Naive B cell (primary cell): Measurements from ENCODE around the gene WDR27. TPM values are rescaled to one million over a fixed set of nuclear protein-coding genes. Genes with fewer than 3 reads are reported as not detected.

ENCODE experiments used
- ATAC-seq, 2 donors: fragments of 150-1000 bp; cut with Tn5 transposase; 2 replicates each; pipeline ENCODE4 v1.10.0; 2021; ENCODE audit warnings: low read depth in 2 of 2, mild to moderate bottlenecking in 2 of 2, moderate library complexity in 2 of 2
- DNase-seq: peaks from one replicate; pipeline ENCODE4 v3.0.0; 2022
- H3K27ac Mint-ChIP-seq, 6 donors: one replicate each; pipeline ENCODE4 v1.8.0; 2020 to 2022; ENCODE audit warnings: mild to moderate bottlenecking in 6 of 6, mixed read lengths in 6 of 6, moderate library complexity in 5 of 6, inconsistent platforms in 2 of 6
- H3K27me3 Mint-ChIP-seq, 3 donors: one replicate each; pipeline ENCODE4 v1.8.0; 2021 to 2022; ENCODE audit warnings: mixed read lengths in 3 of 3, mild to moderate bottlenecking in 1 of 3
- H3K36me3 Mint-ChIP-seq, 2 donors: one replicate each; pipeline ENCODE4 v1.8.0; 2020 to 2022; ENCODE audit warnings: mixed read lengths in 2 of 2, inconsistent platforms in 1 of 2, mild to moderate bottlenecking in 1 of 2
- H3K4me1 Mint-ChIP-seq, 3 donors: one replicate each; pipeline ENCODE4 v1.8.0; 2020 to 2022; ENCODE audit warnings: mixed read lengths in 3 of 3, inconsistent platforms in 1 of 3, mild to moderate bottlenecking in 1 of 3, moderate library complexity in 1 of 3
- H3K4me3 Mint-ChIP-seq, 8 donors: one replicate each; pipeline ENCODE4 v1.8.0; 2020 to 2022; ENCODE audit warnings: mild to moderate bottlenecking in 8 of 8, mixed read lengths in 8 of 8, moderate library complexity in 8 of 8, inconsistent platforms in 2 of 8
- H3K9me3 Mint-ChIP-seq, 7 donors: one replicate each; pipeline ENCODE4 v1.8.0; 2020 to 2022; ENCODE audit warnings: mixed read lengths in 7 of 7, mild to moderate bottlenecking in 5 of 7, inconsistent platforms in 2 of 7, moderate library complexity in 1 of 7
- polyA plus RNA-seq, 6 donors: library from polyadenylated mRNA; unstranded; fragments of 300-500 nt; fragmentation: Illumina TruSeq; gene quantifications; one replicate each; pipeline ENCODE4 v1.2.3, GENCODE V29; 2021; ENCODE audit warnings: low read depth in 6 of 6

Gene WDR27
- polyA plus RNA-seq, 6 donors from 2014 or later, result 9.9 to 17.8 (median 15.2) TPM

GRCh38 chr6:169500688-169501087 is 201.1 kb downstream of the WDR27 start:
- Mint-ChIP-seq H3K27ac (no peak overlapping the region), H3K9me3 (no peaks in the 10 kb centered on the region), H3K4me3 (no peak overlapping the region), H3K27me3 (no peaks in the 10 kb centered on the region), H3K36me3 (peaks cover 0 to 5% of the 10 kb centered on the region in 2 donors), H3K4me1 (no peaks in the 10 kb centered on the region)
- ATAC-seq, result no peak
- DNase-seq, result no peak

GRCh38 chr6:169499848-169500247 is 202.0 kb downstream of the WDR27 start:
- H3K36me3 Mint-ChIP-seq, result peaks cover 0 to 5% of the 10 kb centered on the region in 2 donors

GRCh38 chr6:169498916-169499513 is 202.8 kb downstream of the WDR27 start:
- Mint-ChIP-seq H3K4me1 (no peaks in the 10 kb centered on the region), H3K4me3 (no peak overlapping the region), H3K9me3 (no peaks in the 10 kb centered on the region), H3K27ac (no peak overlapping the region), H3K27me3 (no peaks in the 10 kb centered on the region), H3K36me3 (peaks cover 0 to 5% of the 10 kb centered on the region in 2 donors)
- no peak for DNase-seq
- no peak for ATAC-seq

More at GRCh38 chr6:169499848-169500247, 202.0 kb downstream of the WDR27 start:
- Mint-ChIP-seq H3K27ac (no peak overlapping the region), H3K9me3 (no peaks in the 10 kb centered on the region), H3K27me3 (no peaks in the 10 kb centered on the region), H3K4me3 (no peak overlapping the region), H3K4me1 (no peaks in the 10 kb centered on the region)
- DNase-seq, result no peak
- ATAC-seq, result no peak

- Mint-ChIP-seq H3K4me3 (no peak overlapping the region), H3K4me1 (no peaks in the 10 kb centered on the region), H3K27me3 (no peaks in the 10 kb centered on the region), H3K9me3 (no peaks in the 10 kb centered on the region), H3K36me3 (no peaks in the 10 kb centered on the region), H3K27ac (peak overlapping the region in 1 of 6 donors; percentile 18)
- ATAC-seq, result no peak
- DNase-seq, result no peak
These were observed 206.2 kb downstream of the WDR27 start for GRCh38 chr6:169495601-169496000.

- Mint-ChIP-seq H3K4me1 (no peaks in the 10 kb centered on the region), H3K27ac (no peak overlapping the region), H3K36me3 (peaks cover 0 to 5% of the 10 kb centered on the region in 2 donors), H3K27me3 (no peaks in the 10 kb centered on the region), H3K4me3 (no peak overlapping the region), H3K9me3 (no peaks in the 10 kb centered on the region)
- DNase-seq, result no peak
- ATAC-seq, result no peak
These were observed 207.8 kb downstream of the WDR27 start for GRCh38 chr6:169494038-169494437.

- Mint-ChIP-seq H3K27me3 (no peaks in the 10 kb centered on the region), H3K27ac (no peak overlapping the region)
These were observed 210.3 kb downstream of the WDR27 start for GRCh38 chr6:169491482-169491881.

GRCh38 chr6:169490830-169491229 is 211.0 kb downstream of the WDR27 start:
- H3K27ac Mint-ChIP-seq, result no peak overlapping the region
- peaks cover 0 to 2% (median 0%) of the 10 kb centered on the region in 7 donors for H3K9me3 Mint-ChIP-seq
- no peak for DNase-seq
- no peaks in the 10 kb centered on the region for H3K4me1 Mint-ChIP-seq
- H3K36me3 Mint-ChIP-seq, result peaks cover 0 to 13% of the 10 kb centered on the region in 2 donors
- no peak for ATAC-seq
- no peak overlapping the region for H3K4me3 Mint-ChIP-seq
- H3K27me3 Mint-ChIP-seq, result no peaks in the 10 kb centered on the region

More at GRCh38 chr6:169491482-169491881, 210.3 kb downstream of the WDR27 start:
- DNase-seq, result no peak
- no peaks in the 10 kb centered on the region for H3K4me1 Mint-ChIP-seq
- no peaks in the 10 kb centered on the region for H3K9me3 Mint-ChIP-seq
- no peak overlapping the region for H3K4me3 Mint-ChIP-seq
- H3K36me3 Mint-ChIP-seq, result peaks cover 0 to 13% of the 10 kb centered on the region in 2 donors
- ATAC-seq, result no peak

- no peak overlapping the region for H3K4me3 Mint-ChIP-seq
These were observed 211.6 kb downstream of the WDR27 start for GRCh38 chr6:169490246-169490641.

GRCh38 chr6:169489563-169490245 is 212.1 kb downstream of the WDR27 start:
- Mint-ChIP-seq H3K27ac (no peak overlapping the region), H3K36me3 (peaks cover 0 to 13% of the 10 kb centered on the region in 2 donors), H3K9me3 (peaks cover 0 to 14% (median 8%) of the 10 kb centered on the region in 7 donors), H3K27me3 (no peaks in the 10 kb centered on the region), H3K4me3 (no peak overlapping the region), H3K4me1 (no peaks in the 10 kb centered on the region)
- ATAC-seq, result no peak
- DNase-seq, result no peak

More at GRCh38 chr6:169490246-169490641, 211.6 kb downstream of the WDR27 start:
- Mint-ChIP-seq H3K36me3 (peaks cover 0 to 13% of the 10 kb centered on the region in 2 donors), H3K27ac (no peak overlapping the region), H3K9me3 (peaks cover 0 to 8% (median 5%) of the 10 kb centered on the region in 7 donors), H3K4me1 (no peaks in the 10 kb centered on the region), H3K27me3 (no peaks in the 10 kb centered on the region)
- ATAC-seq (no peak), DNase-seq (no peak)

GRCh38 chr6:169487579-169488436 is 214.0 kb downstream of the WDR27 start:
- no peaks in the 10 kb centered on the region for H3K27me3 Mint-ChIP-seq
- no peak for DNase-seq
- peaks cover 8 to 33% (median 16%) of the 10 kb centered on the region in 7 donors for H3K9me3 Mint-ChIP-seq
- H3K4me1 Mint-ChIP-seq, result no peaks in the 10 kb centered on the region
- peaks cover 11 to 19% of the 10 kb centered on the region in 2 donors for H3K36me3 Mint-ChIP-seq
- no peak overlapping the region for H3K27ac Mint-ChIP-seq
- no peak overlapping the region for H3K4me3 Mint-ChIP-seq
- ATAC-seq, result no peak

GRCh38 chr6:169479783-169480495 is 221.9 kb downstream of the WDR27 start:
- H3K4me1 Mint-ChIP-seq, result no peaks in the 10 kb centered on the region
- DNase-seq, result no peak
- ATAC-seq, result no peak
- peaks cover 8 to 57% (median 39%) of the 10 kb centered on the region in 7 donors for H3K9me3 Mint-ChIP-seq
- H3K27me3 Mint-ChIP-seq, result no peaks in the 10 kb centered on the region
- peaks cover 18 to 34% of the 10 kb centered on the region in 2 donors for H3K36me3 Mint-ChIP-seq
- H3K4me3 Mint-ChIP-seq, result no peak overlapping the region
- H3K27ac Mint-ChIP-seq, result no peak overlapping the region

- H3K27ac Mint-ChIP-seq, result no peak overlapping the region
- H3K36me3 Mint-ChIP-seq, result peaks cover 13 to 26% of the 10 kb centered on the region in 2 donors
- H3K4me3 Mint-ChIP-seq, result no peak overlapping the region
- no peaks in the 10 kb centered on the region for H3K27me3 Mint-ChIP-seq
- ATAC-seq (no peak), DNase-seq (no peak)
- peaks cover 0 to 4% (median 0%) of the 10 kb centered on the region in 3 donors for H3K4me1 Mint-ChIP-seq
- H3K9me3 Mint-ChIP-seq, result peaks cover 10 to 47% (median 35%) of the 10 kb centered on the region in 7 donors
These were observed 227.5 kb downstream of the WDR27 start for GRCh38 chr6:169474362-169474761.

- peaks cover 0 to 4% (median 0%) of the 10 kb centered on the region in 3 donors for H3K4me1 Mint-ChIP-seq
- H3K27ac Mint-ChIP-seq, result no peak overlapping the region
- no peak overlapping the region for H3K4me3 Mint-ChIP-seq
- ATAC-seq (no peak), DNase-seq (no peak)
- peaks cover 10 to 54% (median 40%) of the 10 kb centered on the region in 7 donors for H3K9me3 Mint-ChIP-seq
- H3K36me3 Mint-ChIP-seq, result peaks cover 17 to 33% of the 10 kb centered on the region in 2 donors
- H3K27me3 Mint-ChIP-seq, result no peaks in the 10 kb centered on the region
These were observed 228.2 kb downstream of the WDR27 start for GRCh38 chr6:169473663-169474062.
